Left kidney (tissue), 2 donors: ENCODE measurements around the gene APOL3. TPM values are rescaled to one million over a fixed set of nuclear protein-coding genes. Genes with fewer than 3 reads are reported as not detected.
"Not testable (repeated sequence)": the region's sequence is repeated elsewhere in the genome, so short reads cannot be mapped to it uniquely, and the experiment has no call there.

Experiments
- DNase-seq: peaks from one replicate; pipeline ENCODE4 v3.0.0-alpha.2; 2013
- polyA plus RNA-seq: library from polyadenylated mRNA; unstranded; fragments of 120-200 nt; gene quantifications from one replicate; pipeline ENCODE4 v1.2.1, GENCODE V29; 2013; ENCODE audit not compliant: insufficient read length

APOL3 gene
- polyA plus RNA-seq, 1 donor, result 15.7 TPM

DNA sequence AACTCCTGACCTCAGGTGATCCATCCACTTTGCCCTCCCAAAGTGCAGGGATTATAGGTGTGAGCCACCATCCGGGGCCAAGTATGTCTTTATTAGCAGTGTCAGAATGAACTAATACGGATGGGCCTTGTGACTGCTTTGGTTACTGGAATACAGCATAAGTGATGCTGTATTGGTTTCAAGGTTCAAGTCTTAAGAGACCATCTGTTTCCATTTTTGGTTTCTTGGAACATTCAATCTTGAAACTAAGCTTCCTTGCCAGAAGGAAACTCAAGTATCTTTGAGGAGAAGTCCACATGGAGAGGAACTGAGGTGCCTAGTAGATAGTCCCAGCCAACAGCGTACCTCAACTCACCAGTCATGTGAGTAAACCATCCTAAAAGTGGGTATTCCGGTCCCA, 58.8 kb downstream of the APOL3 start:
- no peak for DNase-seq

- not testable (repeated sequence) for DNase-seq
Observed at GRCh38 chr22:36100908-36101307, 59.6 kb downstream of the APOL3 start.

DNA sequence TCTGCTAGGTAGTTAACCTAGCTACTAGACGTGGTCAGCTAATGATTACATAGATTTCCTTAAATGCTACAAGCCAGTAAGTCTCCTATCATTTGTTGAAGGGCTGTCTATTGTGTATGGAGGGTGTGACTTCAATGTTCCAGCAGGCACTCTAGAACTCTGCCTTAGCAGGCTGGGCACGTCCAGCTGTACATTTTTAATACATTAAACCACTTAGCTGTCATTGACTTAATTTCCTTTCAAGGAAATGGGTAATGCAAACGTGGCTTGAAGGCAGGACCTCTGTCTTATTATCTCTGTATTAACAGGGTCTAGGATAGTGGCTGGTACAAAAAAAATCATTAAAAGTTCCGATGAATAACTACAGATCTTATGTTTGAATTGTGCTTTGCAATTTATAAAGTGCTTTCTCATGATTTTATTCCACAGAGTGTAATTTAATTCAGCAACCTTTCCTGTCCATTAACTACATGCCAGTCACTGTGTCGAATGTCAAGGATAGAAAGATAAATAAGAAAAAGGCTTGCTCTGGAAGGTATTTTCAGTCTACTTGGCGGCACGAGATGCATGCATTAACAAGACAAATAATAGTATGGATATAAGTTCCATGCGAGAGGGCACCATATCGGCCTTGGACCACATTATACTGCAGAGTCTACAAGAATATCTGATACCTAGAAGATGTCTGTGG, 60.3 kb downstream of the APOL3 start:
- no peak for DNase-seq

GRCh38 chr22:36099561-36099960, 61.0 kb downstream of the APOL3 start:
- DNase-seq, result not testable (repeated sequence)

DNA sequence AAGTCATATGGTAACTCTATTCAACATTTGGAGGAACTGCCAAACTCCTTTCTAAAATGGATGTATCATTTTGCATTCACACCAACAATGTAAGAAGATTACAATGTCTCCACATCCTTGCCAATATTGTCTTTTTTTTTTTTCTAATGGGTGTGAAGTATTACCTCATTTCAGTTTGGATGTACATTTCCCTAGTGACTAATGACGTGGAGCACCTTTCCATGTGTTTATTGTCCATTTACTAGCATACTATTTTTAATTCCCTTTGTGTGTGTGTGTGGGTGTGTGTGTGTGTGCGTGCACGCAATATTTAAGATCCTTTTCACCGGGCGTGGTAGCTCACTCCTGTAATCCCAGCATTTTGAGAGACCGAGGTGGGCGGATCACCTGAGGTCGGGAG, 62.7 kb downstream of the APOL3 start:
- no peak for DNase-seq

- DNase-seq, result not testable (repeated sequence)
Observed at GRCh38 chr22:36090772-36091171, 69.8 kb downstream of the APOL3 start.

Other genes starting within 250 kb of the APOL3 start
- gene RBFOX2, start 131.9 kb downstream of the APOL3 start, polyA plus RNA-seq, result 143 TPM
- 10.9 TPM for gene APOL4, start 41.1 kb upstream of the APOL3 start, polyA plus RNA-seq
- gene APOL2, start 78.8 kb upstream of the APOL3 start, polyA plus RNA-seq, result 35.1 TPM
- gene APOL1, start 92.4 kb upstream of the APOL3 start, polyA plus RNA-seq, result 11.7 TPM
- 263 TPM for gene MYH9, start 227.2 kb upstream of the APOL3 start, polyA plus RNA-seq